HepG2 (cell line): Measurements from ENCODE around the gene ZNF683. TPM values are rescaled to one million over a fixed set of nuclear protein-coding genes. Genes with fewer than 3 reads are reported as not detected.

Experiments used
- ELK4 ChIP-seq: sonication (generic); formaldehyde crosslinking; IDR thresholded peaks from 2 replicates; pipeline ENCODE4 v1.9.0; 2021; ENCODE audit warnings: missing genetic modification reagents, borderline replicate concordance
- KDM4B ChIP-seq: sonication (generic); formaldehyde crosslinking; IDR thresholded peaks from 2 replicates; pipeline ENCODE4 v1.4.0; 2020; ENCODE audit warnings: missing genetic modification reagents
- NR3C1 ChIP-seq: sonication (generic); formaldehyde crosslinking; IDR thresholded peaks from 2 replicates; pipeline ENCODE4 v1.4.0; 2020; ENCODE audit warnings: missing genetic modification reagents
- SMARCC2 ChIP-seq: fragments of 450-650 bp; IDR thresholded peaks from 2 replicates; pipeline ENCODE4 v1.6.1; 2017; ENCODE audit warnings: antibody characterized with exemption, mild to moderate bottlenecking
- SP5 ChIP-seq: IDR thresholded peaks from 2 replicates; pipeline ENCODE4 v1.6.1; 2016; ENCODE audit warnings: low read depth, borderline replicate concordance
- TCF7L2 ChIP-seq: IDR thresholded peaks from 2 replicates; pipeline ENCODE4 v1.6.1; 2011; ENCODE audit warnings: mild to moderate bottlenecking, low read depth, low read length, moderate library complexity
- ZNF260 ChIP-seq: sonication (generic); formaldehyde crosslinking; IDR thresholded peaks from 2 replicates; pipeline ENCODE4 v1.4.0; 2020; ENCODE audit warnings: missing genetic modification reagents, low read depth, mild to moderate bottlenecking, borderline replicate concordance
- ZNF431 ChIP-seq: sonication (generic); formaldehyde crosslinking; IDR thresholded peaks from 2 replicates; pipeline ENCODE4 v1.9.0; 2022; ENCODE audit warnings: missing genetic modification reagents, low read depth, mild to moderate bottlenecking, borderline replicate concordance
- ZNF530 ChIP-seq: sonication (generic); formaldehyde crosslinking; IDR thresholded peaks from 2 replicates; pipeline ENCODE4 v1.5.0; 2020; ENCODE audit warnings: low read depth, mild to moderate bottlenecking, missing genetic modification reagents
- ZNF552 ChIP-seq: sonication (generic); formaldehyde crosslinking; IDR thresholded peaks from 2 replicates; pipeline ENCODE4 v1.9.0; 2022; ENCODE audit warnings: missing genetic modification reagents, mild to moderate bottlenecking, borderline replicate concordance
- ZNF780A ChIP-seq: sonication (generic); formaldehyde crosslinking; IDR thresholded peaks from 2 replicates; pipeline ENCODE4 v1.8.0; 2022; ENCODE audit warnings: mild to moderate bottlenecking, missing genetic modification reagents, moderate library complexity
- polyA plus RNA-seq, 8 experiments: library from polyadenylated mRNA; depleted of rRNA in 3 of 8; stranded (reverse) in 7 of 8; unstranded in 1 of 8; fragments of >200 nt; fragmentation: Illumina TruSeq in 4 of 8; extraction: Trizol in 4 of 8; gene quantifications; 2 replicates each; pipeline versions ENCODE4 v1.2.1 to v1.2.3, GENCODE V29; 2011 to 2016; ENCODE audit warnings: low read depth in 4 of 8, missing spikeins in 1 of 8, mixed read lengths in 1 of 8; ENCODE audit not compliant: insufficient read depth in 1 of 8
- total RNA-seq, 5 experiments: library from RNA; depleted of rRNA; stranded (reverse); fragments of >200 nt; fragmentation: Illumina TruSeq; extraction: Trizol; gene quantifications; 2 replicates each; pipeline ENCODE4 v1.2.3, GENCODE V29; 2016; ENCODE audit warnings: low read depth in 1 of 5
- TF ChIP-seq, protein P1 (sequence below): sonication (generic); formaldehyde crosslinking; IDR thresholded peaks from 2 replicates; pipeline ENCODE4 v1.8.0; 2022; ENCODE audit warnings: missing genetic modification reagents, mild to moderate bottlenecking, borderline replicate concordance
- TF ChIP-seq, protein P2 (sequence below): sonication (generic); formaldehyde crosslinking; IDR thresholded peaks from 2 replicates; pipeline ENCODE4 v1.4.0; 2020; ENCODE audit warnings: missing genetic modification reagents, borderline replicate concordance
- TF ChIP-seq, protein P3 (sequence below): sonication (generic); formaldehyde crosslinking; IDR thresholded peaks from 2 replicates; pipeline ENCODE4 v1.4.0; 2020; ENCODE audit warnings: missing genetic modification reagents
- TF ChIP-seq, protein P4 (sequence below): sonication (generic); formaldehyde crosslinking; IDR thresholded peaks from 2 replicates; pipeline ENCODE4 v1.4.0; 2020; ENCODE audit warnings: missing genetic modification reagents
- TF ChIP-seq, protein P5 (sequence below): sonication (generic); formaldehyde crosslinking; IDR thresholded peaks from 2 replicates; pipeline ENCODE4 v1.9.0; 2022; ENCODE audit warnings: low read depth, missing genetic modification reagents

ZNF683 gene
- total and polyA plus RNA-seq, 2 of the 13 experiments (the other 11 are each of a cell fraction or from before 2014, with no cell fraction given), result not detected

DNA sequence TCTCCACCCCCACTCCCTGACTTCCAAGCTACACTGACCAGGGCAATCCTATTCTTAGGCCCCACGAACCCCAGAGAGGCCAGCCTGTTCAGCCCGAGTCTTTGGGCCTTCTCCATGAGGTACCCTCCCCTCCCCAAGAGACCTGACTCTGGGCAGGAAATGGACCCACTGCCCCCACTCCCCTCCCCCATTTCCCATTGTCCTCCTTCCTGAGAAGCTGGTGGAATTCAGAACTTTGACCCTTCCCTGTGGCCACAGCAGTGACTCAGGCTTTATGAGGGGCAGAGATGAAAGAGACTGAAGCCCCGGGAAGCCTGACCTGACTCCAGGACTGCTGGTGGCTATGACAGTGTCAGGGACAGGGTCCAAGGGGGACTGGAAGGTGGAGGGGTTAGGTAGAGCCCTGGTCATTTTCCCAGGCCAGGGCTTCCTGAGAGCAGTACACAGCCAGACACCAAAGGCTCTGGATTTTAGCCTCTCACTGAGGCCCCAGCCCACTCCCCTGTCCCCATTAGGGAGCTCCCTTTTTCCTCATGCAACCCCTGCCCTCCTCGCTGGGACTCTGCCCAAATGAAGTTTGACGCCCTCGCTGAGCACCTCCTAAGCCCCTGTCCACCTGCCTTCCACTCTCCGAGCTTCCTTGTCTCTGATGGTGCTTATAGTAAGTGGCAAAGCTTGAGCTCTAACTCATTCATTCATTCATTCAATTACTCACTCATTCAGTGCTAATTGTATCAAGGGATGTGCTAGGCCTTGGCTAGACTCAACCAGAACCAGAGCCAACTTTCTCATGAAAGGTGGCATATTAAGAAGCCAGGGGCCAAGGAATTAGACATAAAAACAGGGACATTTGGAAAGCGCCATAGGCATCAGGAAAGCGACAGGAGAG lies 21.6 kb downstream of the ZNF683 start (continued):
- TF ChIP-seq, protein P1, sequence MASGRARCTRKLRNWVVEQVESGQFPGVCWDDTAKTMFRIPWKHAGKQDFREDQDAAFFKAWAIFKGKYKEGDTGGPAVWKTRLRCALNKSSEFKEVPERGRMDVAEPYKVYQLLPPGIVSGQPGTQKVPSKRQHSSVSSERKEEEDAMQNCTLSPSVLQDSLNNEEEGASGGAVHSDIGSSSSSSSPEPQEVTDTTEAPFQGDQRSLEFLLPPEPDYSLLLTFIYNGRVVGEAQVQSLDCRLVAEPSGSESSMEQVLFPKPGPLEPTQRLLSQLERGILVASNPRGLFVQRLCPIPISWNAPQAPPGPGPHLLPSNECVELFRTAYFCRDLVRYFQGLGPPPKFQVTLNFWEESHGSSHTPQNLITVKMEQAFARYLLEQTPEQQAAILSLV (CRISPR knock-in tag), result peak; percentile 90
- TF ChIP-seq SP5 (CRISPR knock-in tag), result peak; percentile 68; the same call in 1 of the 2 replicates
- TF ChIP-seq ZNF552, result no peak
- TF ChIP-seq, protein P2, sequence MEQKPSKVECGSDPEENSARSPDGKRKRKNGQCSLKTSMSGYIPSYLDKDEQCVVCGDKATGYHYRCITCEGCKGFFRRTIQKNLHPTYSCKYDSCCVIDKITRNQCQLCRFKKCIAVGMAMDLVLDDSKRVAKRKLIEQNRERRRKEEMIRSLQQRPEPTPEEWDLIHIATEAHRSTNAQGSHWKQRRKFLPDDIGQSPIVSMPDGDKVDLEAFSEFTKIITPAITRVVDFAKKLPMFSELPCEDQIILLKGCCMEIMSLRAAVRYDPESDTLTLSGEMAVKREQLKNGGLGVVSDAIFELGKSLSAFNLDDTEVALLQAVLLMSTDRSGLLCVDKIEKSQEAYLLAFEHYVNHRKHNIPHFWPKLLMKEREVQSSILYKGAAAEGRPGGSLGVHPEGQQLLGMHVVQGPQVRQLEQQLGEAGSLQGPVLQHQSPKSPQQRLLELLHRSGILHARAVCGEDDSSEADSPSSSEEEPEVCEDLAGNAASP (CRISPR knock-in tag), result peak; percentile 88; the same call in 1 of the 2 replicates
- TF ChIP-seq, protein P3, sequence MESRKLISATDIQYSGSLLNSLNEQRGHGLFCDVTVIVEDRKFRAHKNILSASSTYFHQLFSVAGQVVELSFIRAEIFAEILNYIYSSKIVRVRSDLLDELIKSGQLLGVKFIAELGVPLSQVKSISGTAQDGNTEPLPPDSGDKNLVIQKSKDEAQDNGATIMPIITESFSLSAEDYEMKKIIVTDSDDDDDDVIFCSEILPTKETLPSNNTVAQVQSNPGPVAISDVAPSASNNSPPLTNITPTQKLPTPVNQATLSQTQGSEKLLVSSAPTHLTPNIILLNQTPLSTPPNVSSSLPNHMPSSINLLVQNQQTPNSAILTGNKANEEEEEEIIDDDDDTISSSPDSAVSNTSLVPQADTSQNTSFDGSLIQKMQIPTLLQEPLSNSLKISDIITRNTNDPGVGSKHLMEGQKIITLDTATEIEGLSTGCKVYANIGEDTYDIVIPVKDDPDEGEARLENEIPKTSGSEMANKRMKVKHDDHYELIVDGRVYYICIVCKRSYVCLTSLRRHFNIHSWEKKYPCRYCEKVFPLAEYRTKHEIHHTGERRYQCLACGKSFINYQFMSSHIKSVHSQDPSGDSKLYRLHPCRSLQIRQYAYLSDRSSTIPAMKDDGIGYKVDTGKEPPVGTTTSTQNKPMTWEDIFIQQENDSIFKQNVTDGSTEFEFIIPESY, result no peak
- no peak for TF ChIP-seq ZNF780A (CRISPR knock-in tag)
- no peak for TF ChIP-seq ZNF530 (CRISPR knock-in tag)
- peak; percentile 65; the same call in 1 of the 2 replicates for TF ChIP-seq SMARCC2
- TF ChIP-seq, protein P4, sequence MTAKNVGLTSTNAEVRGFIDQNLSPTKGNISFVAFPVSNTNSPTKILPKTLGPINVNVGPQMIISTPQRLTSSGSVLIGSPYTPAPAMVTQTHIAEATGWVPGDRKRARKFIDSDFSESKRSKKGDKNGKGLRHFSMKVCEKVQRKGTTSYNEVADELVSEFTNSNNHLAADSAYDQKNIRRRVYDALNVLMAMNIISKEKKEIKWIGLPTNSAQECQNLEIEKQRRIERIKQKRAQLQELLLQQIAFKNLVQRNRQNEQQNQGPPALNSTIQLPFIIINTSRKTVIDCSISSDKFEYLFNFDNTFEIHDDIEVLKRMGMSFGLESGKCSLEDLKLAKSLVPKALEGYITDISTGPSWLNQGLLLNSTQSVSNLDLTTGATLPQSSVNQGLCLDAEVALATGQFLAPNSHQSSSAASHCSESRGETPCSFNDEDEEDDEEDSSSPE, result peak; percentile 49; the same call in 1 of the 2 replicates
- no peak for TF ChIP-seq NR3C1
- TF ChIP-seq TCF7L2, result peak; percentile 52; the same call in 1 of the 2 replicates
- peak; percentile 41; the same call in 1 of the 2 replicates for TF ChIP-seq KDM4B
- no peak for TF ChIP-seq ELK4
- no peak for TF ChIP-seq ZNF260 (CRISPR knock-in tag)
- TF ChIP-seq ZNF431 (CRISPR knock-in tag), result peak; percentile 61; the same call in 1 of the 2 replicates
- TF ChIP-seq, protein P5, sequence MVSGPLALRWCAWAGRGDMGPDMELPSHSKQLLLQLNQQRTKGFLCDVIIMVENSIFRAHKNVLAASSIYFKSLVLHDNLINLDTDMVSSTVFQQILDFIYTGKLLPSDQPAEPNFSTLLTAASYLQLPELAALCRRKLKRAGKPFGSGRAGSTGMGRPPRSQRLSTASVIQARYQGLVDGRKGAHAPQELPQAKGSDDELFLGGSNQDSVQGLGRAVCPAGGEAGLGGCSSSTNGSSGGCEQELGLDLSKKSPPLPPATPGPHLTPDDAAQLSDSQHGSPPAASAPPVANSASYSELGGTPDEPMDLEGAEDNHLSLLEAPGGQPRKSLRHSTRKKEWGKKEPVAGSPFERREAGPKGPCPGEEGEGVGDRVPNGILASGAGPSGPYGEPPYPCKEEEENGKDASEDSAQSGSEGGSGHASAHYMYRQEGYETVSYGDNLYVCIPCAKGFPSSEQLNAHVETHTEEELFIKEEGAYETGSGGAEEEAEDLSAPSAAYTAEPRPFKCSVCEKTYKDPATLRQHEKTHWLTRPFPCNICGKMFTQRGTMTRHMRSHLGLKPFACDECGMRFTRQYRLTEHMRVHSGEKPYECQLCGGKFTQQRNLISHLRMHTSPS (CRISPR knock-in tag), result peak; percentile 19; the same call in 1 of the 2 replicates
